Adrenal gland (tissue), 5 donors: ENCODE measurements around the gene GIGYF2.

Source experiments
- CTCF ChIP-seq, 6 experiments: fragments of 450-650 bp in 4 of 6; fragments of 200-600 bp in 2 of 6; sonication (generic) in 1 of 6; IDR thresholded peaks; 1 replicate in 5 of 6; 2 replicates in 1 of 6; pipeline versions ENCODE4 v1.5.1 to v1.8.0; 2016 to 2021; ENCODE audit warnings: antibody characterized with exemption in 6 of 6, mild to moderate bottlenecking in 2 of 6, moderate library complexity in 1 of 6
- POLR2A ChIP-seq, 2 donors: fragments of 450-650 bp; IDR thresholded peaks; one replicate each; pipeline ENCODE4 v1.6.1; 2017; ENCODE audit warnings: antibody characterized with exemption in 2 of 2, mild to moderate bottlenecking in 2 of 2, moderate library complexity in 1 of 2
- donor health status: DM: no; HTN: no; CAD: no.

GRCh38 chr2:232721261-232721660, 24.1 kb downstream of the GIGYF2 start:
- no peak for TF ChIP-seq CTCF (IDR thresholded peaks at IDR 0.05)
- no peak for TF ChIP-seq POLR2A (IDR thresholded peaks at IDR 0.05)
